ENCODE data around the gene RXRB.

DNA sequence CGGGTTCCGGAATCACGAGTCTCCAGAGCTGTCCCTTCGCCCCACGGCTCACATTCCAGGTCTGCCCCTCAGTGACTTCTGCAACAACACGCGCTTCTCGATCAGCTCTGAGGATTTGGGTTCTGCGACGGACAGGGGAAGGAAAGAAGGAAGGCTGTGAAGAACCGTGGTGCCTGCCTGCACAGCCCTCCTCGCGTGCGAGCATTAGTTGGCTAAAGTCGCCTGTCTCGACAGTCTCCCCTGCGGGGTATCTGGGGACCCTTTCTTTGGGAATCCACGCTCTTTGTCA lies 48.1 kb upstream of the RXRB start:
- peak; percentile 44 for TF ChIP-seq CTCF (IDR thresholded peaks at IDR 0.05; ENCODE audit: low read depth, low read length, poor library complexity, severe bottlenecking)
- no peak for TF ChIP-seq EZH2phosphoT487 (IDR thresholded peaks at IDR 0.05; ENCODE audit: borderline replicate concordance, low read length)
